ENCODE measurements around the gene AAGAB. TPM values are rescaled to one million over a fixed set of nuclear protein-coding genes. Genes with fewer than 3 reads are reported as not detected.

AAGAB gene
- polyA plus RNA-seq, 1 donor: 21.0 TPM

DNA sequence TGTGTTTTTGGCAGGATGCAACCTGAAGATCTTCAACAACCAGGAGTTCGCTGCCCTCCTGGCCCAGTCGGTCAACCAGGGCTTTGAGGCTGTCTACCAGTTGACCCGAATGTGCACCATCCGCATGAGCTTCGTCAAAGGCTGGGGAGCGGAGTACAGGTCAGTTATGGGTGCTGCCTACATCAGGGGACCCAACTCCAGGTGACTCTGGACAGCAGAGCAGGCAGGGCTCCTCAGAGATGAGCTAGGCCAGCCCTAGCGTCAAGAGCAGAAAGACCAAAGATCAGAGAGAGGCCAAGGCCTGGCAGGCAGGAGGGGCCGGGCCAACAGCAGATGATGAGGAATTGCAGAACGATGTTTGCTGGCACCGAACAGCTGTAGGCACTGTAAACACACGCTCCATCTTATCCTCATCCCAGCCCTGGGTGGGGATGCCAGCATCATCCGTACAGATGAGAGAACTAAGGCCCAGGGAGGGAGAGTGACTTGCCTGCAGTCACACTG is 67.1 kb downstream of the AAGAB start:
- DNase-seq (ENCODE audit: low read depth): no peak

DNA sequence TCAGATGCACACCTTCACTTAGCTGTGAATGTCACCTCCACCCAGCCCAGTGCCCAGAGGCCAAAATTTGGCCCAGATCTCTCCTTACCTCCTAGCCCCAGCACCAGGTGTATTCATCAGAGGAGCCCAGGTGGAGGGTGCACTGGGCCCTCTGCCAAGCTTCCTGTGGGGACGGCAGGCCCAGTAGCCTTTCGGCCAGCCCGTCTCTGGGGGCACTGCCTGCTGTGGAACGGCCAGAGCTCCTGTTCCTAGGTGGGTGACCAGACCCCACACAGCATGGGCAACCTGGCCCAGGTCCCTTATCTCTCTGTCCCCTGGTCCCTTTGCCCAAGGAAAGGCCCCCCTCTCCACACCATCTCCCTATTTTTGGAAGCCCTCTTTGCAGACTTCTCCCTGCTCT is 67.8 kb downstream of the AAGAB start:
- no peak for DNase-seq (ENCODE audit: low read depth)

DNA sequence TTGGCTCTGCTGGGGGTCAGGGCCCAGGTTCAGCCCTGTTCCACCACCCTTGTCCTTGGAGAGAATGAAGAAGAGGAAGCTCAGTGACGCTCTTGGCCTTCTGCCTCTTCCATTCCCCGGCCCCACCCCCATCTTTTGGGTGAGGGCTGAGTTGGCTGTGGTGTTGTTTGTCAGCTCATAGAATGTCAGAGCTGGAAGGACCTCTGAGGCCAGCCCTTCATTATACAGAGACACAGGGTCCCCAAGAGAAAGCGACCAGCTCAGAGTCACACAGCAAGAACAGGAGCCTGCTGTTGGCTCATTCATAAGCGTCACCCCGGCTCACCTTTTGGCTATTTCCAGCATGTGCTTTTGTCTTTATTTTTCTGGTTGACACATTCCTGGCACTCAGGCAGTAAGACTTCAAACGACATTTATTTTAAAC is 68.2 kb downstream of the AAGAB start:
- no peak for DNase-seq (ENCODE audit: low read depth)

DNA sequence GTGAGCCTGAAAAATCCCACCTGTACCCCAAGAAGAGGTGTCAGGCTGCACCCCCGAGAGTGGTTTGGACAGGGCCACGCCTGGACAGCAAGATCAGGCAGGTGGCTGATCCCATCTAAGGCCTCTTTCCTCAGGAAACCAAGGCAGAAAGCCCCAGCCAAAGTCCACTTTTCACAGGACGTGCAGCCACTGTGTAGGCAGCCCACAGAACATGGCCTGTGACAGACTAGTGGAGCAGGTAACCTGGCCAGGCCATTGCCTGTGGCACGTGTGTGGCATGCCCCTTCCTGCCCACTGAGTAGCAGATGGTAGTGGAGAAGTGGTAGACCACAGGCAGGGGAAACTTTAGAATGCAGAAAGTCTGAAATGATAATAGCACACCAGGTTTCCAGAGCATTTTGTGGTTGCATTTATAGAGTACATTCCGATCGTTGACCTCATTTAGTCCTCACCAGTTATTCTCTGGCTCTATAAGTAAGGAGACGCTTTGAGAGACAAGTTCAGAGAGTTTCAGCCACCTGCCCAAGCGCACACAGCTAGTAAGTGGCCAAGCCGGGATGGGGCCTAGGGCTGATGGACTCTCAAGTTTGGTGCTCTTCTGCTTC is 68.7 kb downstream of the AAGAB start:
- DNase-seq (ENCODE audit: low read depth): no peak

DNA sequence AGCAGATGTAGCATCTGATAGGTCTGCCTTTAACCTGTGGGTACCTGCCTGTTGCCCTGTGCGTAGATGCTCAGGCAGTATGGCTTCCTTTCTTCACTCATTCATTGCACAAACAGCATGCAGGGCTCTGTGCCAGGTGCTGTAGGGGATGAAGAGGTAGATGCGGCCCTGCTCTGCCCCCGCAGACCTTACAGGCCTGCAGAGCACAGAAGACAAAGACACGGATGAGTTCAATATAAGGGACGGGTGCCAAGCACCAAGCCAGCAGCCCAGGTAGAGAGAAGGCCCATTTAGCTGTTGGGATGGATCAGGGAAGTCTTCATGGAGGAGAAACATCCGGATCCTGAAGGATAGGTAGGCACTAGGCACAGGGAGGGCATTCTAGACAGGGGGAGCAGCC is 69.4 kb downstream of the AAGAB start:
- DNase-seq (ENCODE audit: low read depth): no peak

DNA sequence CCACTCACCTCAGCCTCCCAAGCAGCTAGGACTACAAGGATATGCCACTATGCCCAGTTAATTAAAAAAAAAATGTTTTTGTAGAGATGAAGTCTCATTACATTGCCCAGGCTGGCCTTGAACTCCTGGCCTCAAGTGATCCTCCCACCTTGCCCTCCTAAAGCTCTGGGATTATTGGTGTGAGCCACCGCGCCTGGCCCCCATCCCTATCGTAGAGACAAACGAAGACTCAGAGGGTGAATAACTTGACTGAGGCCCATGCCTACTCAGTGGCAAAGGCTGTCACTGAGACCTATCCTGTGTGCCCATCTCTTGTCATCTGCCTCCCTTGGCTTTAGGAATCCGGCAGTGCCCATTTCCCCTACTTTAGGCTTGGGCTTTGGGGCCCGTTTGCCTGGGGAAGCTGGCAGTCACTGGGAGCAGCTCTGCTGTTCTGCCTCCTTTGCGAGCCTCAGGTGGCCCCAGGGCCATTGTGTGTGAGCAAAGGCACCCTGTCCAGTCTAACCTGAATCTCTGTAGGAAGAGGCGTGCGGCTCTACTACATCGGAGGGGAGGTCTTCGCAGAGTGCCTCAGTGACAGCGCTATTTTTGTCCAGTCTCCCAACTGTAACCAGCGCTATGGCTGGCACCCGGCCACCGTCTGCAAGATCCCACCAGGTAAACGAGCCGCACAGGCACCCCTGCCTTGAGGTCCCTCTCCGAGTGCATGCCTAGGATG is 70.1 kb downstream of the AAGAB start:
- DNase-seq (ENCODE audit: low read depth): no peak

DNA sequence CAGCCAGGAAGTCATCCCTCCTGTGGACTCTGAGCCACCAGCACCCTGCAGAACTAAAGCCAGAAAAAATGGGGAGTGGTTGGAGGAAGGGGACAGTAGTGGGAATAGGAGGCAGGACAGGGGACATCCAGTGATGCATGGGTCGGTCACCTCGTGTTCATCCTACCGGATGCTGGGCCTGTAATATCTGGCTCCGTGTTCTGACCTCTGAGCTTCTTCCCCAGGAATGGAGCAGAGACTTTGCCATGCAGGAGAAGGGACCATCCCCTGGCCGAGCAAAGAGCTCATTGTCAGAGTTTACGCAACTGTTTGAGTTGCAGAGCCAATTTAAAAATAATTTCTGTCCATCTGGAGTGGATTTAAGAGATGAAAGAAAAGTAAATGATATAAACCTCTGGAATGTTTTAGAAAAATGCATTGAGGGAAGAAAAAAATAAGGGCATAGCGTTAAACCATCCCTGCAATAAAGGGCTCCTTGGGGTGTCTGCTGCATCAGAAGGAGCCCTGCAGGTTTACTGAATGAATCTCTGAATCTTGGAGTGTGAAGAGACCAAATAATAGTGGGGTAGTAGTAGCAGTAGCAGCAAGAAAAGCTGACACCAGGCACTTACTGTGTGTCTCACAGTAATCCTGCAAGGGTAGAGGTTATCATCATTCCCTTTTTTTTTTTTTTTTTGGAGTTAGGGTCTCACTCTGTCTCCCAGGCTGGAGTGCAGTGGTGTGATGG is 70.9 kb downstream of the AAGAB start:
- no peak for DNase-seq (ENCODE audit: low read depth)

DNA sequence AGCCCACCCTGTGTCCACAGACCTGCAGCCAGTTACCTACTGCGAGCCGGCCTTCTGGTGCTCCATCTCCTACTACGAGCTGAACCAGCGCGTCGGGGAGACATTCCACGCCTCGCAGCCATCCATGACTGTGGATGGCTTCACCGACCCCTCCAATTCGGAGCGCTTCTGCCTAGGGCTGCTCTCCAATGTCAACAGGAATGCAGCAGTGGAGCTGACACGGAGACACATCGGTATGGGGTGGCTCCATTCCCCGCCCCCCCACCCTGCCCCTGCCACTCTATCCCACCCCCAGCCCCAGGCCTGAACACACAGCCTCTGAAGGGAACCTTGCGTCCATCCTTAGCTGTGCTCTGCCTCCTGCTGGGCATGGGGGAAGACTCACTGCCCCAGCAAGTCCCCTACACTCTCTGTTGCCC is 73.2 kb downstream of the AAGAB start:
- DNase-seq (ENCODE audit: low read depth): no peak

DNA sequence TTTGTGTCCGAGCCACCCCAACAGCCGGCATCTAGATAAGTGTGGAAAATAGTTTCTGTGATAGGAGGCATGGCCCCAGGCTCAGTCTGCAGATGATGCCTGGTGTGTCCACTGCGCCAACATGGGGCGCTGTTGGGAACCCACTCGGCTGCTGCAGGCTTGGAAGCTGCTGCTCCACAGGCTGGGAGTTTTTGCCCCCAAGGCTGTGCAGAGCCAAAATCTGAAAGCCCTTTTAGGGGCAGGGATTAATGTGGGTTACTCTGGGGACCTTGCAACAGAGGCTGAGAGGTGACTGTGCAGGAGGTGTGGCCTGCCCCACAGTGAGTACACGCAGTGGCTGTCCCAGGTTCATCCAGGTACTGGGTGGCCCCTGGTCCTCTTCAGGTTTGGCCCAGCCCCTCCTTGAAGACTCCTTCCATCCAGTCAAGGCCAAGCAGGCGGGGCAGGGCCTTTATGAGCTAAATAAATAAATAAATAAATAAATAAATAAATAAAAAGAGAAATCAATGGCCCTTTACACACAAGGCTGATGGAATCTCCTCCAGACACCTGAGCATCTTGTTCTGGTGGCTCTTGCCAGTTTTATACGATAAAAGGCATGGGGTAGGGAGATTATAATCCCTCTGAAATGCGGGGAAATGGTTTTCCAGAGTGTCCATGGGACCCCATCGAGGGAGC is 73.8 kb downstream of the AAGAB start:
- DNase-seq (ENCODE audit: low read depth): no peak

DNA sequence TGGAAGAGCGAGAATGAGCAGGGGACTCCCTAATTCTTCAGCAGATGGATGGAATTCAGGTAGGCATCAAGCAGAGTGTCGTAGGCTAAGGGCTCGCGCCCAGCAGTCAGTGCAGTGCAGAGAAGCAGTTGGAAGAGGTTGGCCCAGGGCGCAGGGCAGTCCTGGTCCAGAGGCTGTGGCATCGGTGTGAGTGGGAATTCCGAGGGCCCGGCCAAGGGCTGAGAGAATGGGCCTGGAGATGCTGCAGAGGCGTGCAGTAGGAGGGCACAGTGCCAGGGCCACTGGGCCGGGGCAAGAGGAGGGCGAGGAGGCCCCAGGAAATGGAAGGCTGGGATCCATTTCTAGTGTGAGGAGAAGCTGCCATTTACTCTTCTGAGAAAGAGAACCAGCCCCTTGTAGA is 74.4 kb downstream of the AAGAB start:
- DNase-seq (ENCODE audit: low read depth): no peak

DNA sequence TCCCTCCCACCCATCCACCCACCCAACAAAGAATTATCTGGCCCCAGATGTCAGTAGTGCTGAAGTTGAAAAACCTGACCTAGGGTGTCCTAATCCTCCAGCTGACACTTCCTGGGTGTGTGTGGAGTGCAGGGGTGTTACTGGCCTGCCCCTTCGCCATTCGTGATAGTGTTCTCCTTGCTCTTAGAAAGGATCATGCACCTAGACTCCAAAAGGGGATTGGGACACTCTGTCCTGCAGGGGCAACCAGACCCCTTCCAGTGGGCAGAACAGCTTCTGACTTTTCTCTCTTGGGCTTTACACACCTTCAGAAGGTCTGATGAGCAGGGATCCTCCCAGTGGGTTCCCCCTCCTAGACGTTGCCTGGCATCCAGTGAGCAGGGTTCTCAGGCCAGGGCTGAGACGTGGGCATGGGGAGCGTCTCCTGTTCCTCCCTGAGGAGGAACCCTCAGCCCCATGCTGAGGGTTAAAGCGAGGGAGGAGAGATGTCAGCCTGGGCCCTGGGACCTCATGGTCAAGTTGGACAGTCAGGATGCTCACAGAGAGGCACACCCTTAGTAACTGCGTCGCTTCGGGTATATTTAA is 75.0 kb downstream of the AAGAB start:
- DNase-seq (ENCODE audit: low read depth): no peak

DNA sequence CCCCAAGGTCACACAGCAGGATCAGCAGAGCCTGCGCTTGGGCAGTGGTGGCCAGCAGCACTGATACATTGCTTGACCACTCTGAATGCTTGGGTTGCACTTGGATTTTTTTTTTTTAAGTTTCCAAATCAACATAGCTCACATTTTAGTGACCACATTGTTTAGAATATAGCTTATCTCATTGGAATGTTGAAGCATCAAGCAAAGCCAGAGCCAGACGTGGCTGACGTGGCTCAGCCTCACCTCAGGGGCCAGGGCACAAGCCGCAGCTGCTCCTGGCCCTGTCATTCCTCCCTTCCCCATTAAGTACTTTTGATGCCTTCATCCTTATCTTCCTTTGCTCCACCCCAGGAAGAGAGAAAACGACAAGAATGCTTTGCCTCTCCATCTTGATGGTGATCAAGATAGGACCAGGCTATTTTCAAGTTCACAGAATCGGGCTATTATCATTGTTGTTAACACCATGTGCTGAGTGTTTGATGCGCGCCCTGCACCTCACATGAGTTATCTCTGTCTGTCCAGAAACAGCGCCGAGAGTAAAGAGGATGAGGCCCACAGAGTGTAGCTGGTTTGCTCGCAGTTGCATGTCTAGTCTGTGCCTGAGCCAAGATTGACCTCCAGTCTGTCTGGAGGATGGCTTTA is 75.8 kb downstream of the AAGAB start:
- DNase-seq (ENCODE audit: low read depth): no peak

DNA sequence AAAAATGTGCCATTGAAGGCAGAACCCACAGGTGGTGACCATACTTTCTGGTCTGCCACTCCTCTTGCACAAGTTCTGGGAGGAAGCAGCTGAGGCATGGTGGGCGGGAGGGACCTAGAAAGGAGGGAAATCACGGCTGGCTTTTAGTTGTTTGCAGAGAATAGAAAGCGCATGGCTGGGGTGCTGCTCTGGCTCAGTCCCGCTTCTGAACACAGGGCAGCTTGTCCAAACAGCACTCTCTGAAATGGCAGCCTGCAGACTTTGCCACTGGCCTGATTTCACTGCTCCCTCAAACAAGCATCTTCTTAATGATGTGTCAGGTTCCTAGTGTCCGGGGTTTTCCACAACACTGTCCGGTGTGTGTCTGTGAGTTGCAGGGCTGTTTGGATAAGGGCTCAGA is 76.7 kb downstream of the AAGAB start:
- DNase-seq (ENCODE audit: low read depth): no peak

DNA sequence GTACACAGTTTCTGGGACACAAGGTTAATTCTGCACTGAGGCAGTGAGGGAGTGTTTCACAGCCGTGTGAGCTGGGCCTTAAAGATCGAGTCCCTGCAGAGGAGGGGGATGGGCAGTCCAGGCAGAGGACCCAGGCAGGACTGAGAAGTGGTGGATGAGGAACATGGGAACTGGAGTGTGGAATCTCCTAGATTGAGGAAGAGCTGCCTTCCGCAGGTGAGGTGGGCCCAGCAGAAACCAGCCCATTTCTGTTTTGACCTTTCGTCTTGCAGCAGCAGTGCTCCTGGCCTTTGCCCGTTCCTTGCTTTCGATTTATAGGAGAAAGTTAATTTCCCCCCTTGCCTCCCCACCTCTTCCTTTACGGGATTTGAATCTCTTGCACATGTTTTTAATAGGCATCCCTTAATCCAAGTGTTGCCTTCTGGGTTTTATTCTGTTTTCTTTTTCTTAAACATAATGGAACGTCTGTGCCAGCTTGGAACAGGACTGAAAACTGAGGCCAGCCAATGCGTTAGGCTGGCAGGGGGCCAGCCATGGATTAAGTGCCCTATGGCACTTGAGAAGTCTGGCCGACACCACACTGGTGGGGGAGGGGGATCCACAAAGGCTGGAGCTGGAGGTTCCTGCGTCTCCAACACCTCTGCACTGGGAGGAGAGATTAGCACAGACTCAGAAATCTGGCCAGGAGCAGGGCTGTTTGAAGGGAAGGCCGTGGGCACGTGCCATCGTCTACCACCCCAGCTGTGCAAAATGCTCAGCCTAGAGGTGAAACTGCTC is 78.1 kb downstream of the AAGAB start:
- DNase-seq (ENCODE audit: low read depth): no peak

DNA sequence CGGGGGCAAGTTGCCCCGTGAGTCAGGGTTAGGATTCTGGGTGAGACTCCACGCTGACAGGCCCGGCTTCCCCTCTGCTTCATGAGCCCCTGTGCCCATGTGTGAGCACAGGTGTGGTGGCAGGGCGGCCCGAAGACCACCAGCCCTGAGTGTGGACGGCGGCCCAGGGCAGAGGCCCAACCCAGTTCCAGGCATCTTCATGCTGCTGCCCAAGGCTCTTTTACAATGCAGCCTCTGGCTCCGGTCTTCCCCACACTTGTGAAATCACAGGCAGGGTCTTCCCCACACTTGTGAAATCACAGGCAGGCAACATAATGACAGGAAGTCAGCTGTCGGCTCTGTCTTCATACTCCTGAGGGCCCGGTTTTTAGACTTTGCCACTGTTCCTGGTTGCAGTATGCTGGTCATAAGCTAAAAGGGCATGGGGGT is 78.8 kb downstream of the AAGAB start:
- no peak for DNase-seq (ENCODE audit: low read depth)

DNA sequence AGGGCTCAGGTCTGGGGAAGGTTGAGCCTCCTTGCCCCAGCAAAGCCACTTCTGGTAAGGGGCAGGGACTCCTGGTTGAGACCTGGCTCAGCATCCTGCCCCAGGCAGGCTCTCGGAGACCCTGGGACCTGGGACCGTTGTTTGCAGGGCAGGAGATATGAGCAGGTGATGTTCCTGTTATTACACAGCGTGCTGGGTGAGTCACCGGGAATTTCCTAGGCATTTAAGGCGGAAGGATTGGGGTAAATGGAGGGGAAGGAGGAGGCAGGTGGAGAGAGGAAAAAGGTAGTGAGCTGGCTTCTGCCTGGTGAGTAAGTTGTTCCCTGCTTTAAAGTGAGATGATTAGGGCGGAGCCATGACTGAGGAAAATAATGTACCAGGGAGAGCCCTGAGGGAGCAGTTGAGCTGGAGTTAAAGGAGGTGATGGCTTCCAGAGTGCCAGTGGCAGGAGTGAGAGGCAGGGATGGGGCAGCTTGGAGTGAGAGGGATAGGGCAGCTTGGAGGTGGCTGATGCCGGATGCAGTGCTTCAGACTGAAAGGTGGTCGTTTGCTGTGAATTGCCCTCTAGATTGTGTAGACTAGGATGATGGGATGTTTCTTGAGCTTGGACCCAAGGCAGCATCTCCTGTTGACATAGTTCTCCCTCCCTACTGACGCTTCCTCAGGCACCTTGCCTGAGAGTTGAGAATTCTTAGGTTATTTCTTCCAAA is 79.4 kb downstream of the AAGAB start:
- DNase-seq (ENCODE audit: low read depth): no peak

DNA sequence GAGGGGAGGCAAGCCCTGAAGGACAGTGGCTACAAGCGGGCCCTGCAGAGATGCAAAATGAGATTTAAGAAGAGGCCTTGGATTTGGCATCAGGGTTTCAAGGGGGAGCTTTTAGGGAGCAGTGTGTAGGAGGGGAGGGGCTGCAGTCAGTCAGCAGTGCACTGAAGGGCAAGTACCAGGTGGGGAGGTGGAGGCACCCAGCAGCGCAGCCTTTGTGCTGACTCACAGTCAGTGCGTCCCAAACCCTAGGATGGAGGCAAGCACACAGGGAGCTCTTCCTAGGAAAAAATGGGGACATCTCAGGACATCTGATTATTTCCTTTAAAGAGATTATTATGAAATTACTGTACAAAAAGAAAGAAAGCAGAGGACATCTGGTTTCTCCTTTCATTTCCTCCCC is 80.0 kb downstream of the AAGAB start:
- DNase-seq (ENCODE audit: low read depth): no peak

DNA sequence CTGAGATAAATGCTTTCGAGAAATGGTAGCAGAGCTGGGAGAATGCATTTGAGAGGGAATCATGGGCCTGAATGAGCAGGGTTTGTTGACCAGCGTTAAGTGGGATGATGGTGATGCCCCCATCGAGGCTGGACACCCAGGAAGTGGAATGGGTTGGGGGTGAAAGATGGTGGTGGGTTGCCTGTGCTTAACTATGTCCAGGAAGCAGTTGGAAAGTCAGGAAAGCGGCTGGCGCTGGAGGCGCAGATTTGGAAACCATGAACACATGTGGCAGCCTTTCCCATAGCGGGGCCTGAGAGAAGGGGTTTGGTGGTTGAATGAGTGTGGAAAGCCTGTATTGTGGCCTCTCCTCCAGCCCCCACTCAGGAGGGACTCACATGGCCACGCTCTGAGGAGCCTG is 80.7 kb downstream of the AAGAB start:
- DNase-seq (ENCODE audit: low read depth): no peak

DNA sequence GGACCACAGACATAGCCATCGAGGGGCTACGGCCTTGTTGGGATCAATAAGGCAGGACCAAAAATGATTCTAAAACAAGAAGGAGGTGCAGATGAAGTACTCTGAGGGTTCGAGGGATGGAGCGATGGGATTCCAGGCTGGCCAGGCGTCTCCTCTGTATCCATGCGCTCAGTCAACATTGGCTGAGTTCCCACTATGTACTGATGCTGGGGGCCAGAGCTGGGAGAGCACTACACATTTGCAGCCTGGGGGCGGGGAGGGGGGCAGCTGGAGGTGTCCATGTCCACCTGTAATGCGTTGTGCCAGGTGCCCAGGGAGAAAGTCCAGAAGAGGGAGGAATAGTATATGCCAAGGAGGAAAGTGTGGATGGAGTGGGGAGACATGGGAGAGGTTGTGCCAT is 81.5 kb downstream of the AAGAB start:
- DNase-seq (ENCODE audit: low read depth): no peak

DNA sequence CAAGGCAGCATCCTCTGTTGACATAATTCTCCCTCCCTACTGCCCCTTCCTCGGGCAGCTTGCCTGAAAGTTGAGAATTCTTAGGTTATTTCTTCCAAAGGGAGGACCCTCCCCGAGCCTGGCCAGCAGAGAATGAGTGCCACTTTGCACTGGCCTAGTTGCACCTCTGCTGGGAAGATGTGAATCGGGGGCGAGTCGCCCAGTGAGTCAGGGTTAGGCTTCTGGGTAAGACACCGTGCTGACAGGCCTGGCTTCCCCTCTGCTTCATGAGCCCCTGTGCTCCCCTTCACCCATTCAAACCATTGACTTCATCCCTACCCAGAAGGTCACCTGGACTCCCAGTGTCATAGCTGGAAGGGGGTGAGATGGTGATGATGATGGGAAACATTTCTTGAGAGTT is 82.3 kb downstream of the AAGAB start:
- DNase-seq (ENCODE audit: low read depth): no peak

Measured in forelimb muscle (tissue), 1 donor.